OCI-LY3 (cell line): ENCODE data around the gene GCK.

Source experiments
- H2AFZ ChIP-seq: fragments of 200-600, 300-600 bp; shearing (Covaris generic); 2 replicates; pipeline ENCODE4 v1.6.0; 2014; ENCODE audit warnings: antibody characterized with exemption, low read depth, low read length
- H3K27ac ChIP-seq: fragments of 200-600, 300-600 bp; sonication (generic); 2 replicates; pipeline ENCODE4 v1.5.1; 2014; ENCODE audit warnings: mild to moderate bottlenecking, low read length, moderate library complexity, mixed read lengths
- H3K27me3 ChIP-seq: fragments of 200-600, 300-600 bp; sonication (generic); 2 replicates; pipeline ENCODE4 v1.6.1; 2014; ENCODE audit warnings: low read depth, low read length, mixed read lengths
- H3K36me3 ChIP-seq: fragments of 200-600, 300-600 bp; sonication (generic); replicated peaks from 2 replicates; pipeline ENCODE3; 2014; ENCODE audit warnings: low read depth, low read length, mixed read lengths
- H3K4me1 ChIP-seq: fragments of 300-600, 200-600 bp; sonication (generic); 2 replicates; pipeline ENCODE4 v1.6.1; 2014; ENCODE audit warnings: low read length, mixed read lengths
- H3K4me2 ChIP-seq: fragments of 200-600, 300-600 bp; sonication (generic); 2 replicates; pipeline ENCODE4 v1.6.1; 2014; ENCODE audit warnings: low read length, mixed read lengths
- H3K4me3 ChIP-seq: fragments of 300-600, 200-600 bp; sonication (generic); 2 replicates; pipeline ENCODE4 v1.5.1; 2014; ENCODE audit warnings: antibody characterized with exemption, mild to moderate bottlenecking, low read length, moderate library complexity
- H3K79me2 ChIP-seq: fragments of 300-600, 200-600 bp; shearing (Covaris generic); 2 replicates; pipeline ENCODE4 v1.6.1; 2014; ENCODE audit warnings: mild to moderate bottlenecking, low read length, mixed read lengths
- H3K9ac ChIP-seq: fragments of 300-600, 200-600 bp; shearing (Covaris generic); 2 replicates; pipeline ENCODE4 v1.6.0; 2014; ENCODE audit warnings: mild to moderate bottlenecking, low read length, moderate library complexity
- H3K9me3 ChIP-seq: fragments of 200-600, 300-600 bp; shearing (Covaris generic); 2 replicates; pipeline ENCODE4 v1.6.1; 2014; ENCODE audit warnings: low read length, mixed read lengths; ENCODE audit not compliant: insufficient read depth
- H4K20me1 ChIP-seq: fragments of 200-600, 300-600 bp; sonication (generic); 2 replicates; pipeline ENCODE4 v1.6.1; 2016; ENCODE audit warnings: low read length, mixed read lengths; ENCODE audit not compliant: insufficient read depth
- EZH2phosphoT487 ChIP-seq: fragments of 200-600 bp; shearing (Covaris generic); IDR thresholded peaks from 2 replicates; pipeline ENCODE4 v1.6.1; 2018; ENCODE audit warnings: antibody characterized with exemption, mixed run types, low read depth
- TF ChIP-seq, protein P1 (sequence below): fragments of 200-600, 300-600 bp; sonication (generic); IDR thresholded peaks from 2 replicates; pipeline ENCODE4 v1.5.1; 2014; ENCODE audit warnings: antibody characterized with exemption, low read length, low read depth

GCK gene

DNA sequence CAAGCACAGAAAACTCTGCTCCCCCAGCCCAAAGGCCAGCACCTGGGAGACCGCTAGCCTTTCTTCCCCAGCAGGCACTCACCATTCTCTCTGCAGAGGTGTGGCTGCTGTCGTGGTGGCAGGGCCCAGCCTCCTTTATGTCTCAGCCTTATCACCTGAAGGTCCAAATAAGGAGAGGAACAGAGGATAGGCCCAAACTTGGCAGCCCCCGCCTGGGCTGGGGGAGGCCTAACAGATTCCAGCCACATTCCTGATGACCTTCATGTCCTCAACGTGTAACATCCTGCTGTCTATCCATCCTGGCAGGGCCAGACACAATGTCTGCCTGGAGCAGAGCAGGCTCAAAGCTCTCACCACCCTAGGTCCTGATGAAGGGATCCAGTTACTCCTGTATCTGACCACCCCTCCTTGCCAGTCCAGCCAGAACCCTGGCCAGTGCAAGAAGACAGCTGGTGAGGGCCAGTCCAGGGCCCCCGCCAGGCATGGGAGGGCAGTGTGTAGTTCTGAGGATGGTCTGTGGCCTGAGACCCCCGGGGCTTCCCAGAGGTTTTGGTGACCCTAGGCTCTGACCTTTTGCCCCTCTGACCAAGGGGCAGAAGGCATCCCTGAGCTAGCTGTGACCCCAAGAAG lies 47.9 kb downstream of the GCK start, which contains the start of gene MYL7:
Gene MYL7, minus strand, starts transcription at position 112 of the 630 bp plus-strand sequence. Its CDS starts 27 bp downstream, at position 85.
- no peak within 1 kb of the TSS for H2AFZ ChIP-seq
- H3K27ac ChIP-seq: no peak within 1 kb of the TSS
- no peaks in the 10 kb centered on the region for H3K4me1 ChIP-seq
- H3K4me2 ChIP-seq: no peak within 1 kb of the TSS
- H3K9ac ChIP-seq: no peak within 1 kb of the TSS
- no peak for TF ChIP-seq EZH2phosphoT487
- TF ChIP-seq, protein P1, sequence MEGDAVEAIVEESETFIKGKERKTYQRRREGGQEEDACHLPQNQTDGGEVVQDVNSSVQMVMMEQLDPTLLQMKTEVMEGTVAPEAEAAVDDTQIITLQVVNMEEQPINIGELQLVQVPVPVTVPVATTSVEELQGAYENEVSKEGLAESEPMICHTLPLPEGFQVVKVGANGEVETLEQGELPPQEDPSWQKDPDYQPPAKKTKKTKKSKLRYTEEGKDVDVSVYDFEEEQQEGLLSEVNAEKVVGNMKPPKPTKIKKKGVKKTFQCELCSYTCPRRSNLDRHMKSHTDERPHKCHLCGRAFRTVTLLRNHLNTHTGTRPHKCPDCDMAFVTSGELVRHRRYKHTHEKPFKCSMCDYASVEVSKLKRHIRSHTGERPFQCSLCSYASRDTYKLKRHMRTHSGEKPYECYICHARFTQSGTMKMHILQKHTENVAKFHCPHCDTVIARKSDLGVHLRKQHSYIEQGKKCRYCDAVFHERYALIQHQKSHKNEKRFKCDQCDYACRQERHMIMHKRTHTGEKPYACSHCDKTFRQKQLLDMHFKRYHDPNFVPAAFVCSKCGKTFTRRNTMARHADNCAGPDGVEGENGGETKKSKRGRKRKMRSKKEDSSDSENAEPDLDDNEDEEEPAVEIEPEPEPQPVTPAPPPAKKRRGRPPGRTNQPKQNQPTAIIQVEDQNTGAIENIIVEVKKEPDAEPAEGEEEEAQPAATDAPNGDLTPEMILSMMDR: no peak
- no peaks in the 10 kb centered on the region for H3K9me3 ChIP-seq
- no peaks in the 10 kb centered on the region for H3K27me3 ChIP-seq
- no peak within 1 kb of the TSS for H3K4me3 ChIP-seq
- H4K20me1 ChIP-seq: no peaks in the 10 kb centered on the region
- H3K79me2 ChIP-seq: no peaks in the 10 kb centered on the region
- H3K36me3 ChIP-seq: no peaks in the 10 kb centered on the region

DNA sequence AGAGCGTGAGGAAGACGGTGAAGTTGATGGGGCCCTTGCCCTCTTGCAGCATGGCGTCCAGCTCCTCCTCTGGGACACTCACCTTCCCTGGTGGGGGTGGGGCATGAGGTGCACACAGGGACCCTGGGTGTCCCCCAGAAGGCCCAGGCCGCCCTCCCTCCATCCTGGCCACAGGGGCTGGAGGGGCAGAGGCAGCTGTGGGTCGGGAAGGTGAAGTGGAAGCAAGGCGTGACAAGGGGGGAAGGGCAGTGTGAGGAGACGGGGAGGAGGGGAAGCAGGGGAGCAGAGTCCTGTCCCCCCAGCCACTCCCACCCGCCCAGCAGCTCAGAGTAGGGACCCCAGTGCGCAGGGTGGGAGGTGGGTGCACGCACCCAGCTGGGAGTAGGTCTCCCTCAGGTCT lies 48.9 kb downstream of the GCK start:
- no peak overlapping the region for H3K4me2 ChIP-seq
- H3K4me1 ChIP-seq: no peaks in the 10 kb centered on the region
- H3K27me3 ChIP-seq: no peaks in the 10 kb centered on the region
- TF ChIP-seq, protein P1: no peak
- TF ChIP-seq EZH2phosphoT487: no peak
- H3K9me3 ChIP-seq: no peaks in the 10 kb centered on the region
- H3K9ac ChIP-seq: no peak overlapping the region
- H2AFZ ChIP-seq: no peak overlapping the region
- H3K4me3 ChIP-seq: no peak overlapping the region
- H3K27ac ChIP-seq: no peak overlapping the region
- no peaks in the 10 kb centered on the region for H3K36me3 ChIP-seq
- H3K79me2 ChIP-seq: no peaks in the 10 kb centered on the region
- H4K20me1 ChIP-seq: no peaks in the 10 kb centered on the region

DNA sequence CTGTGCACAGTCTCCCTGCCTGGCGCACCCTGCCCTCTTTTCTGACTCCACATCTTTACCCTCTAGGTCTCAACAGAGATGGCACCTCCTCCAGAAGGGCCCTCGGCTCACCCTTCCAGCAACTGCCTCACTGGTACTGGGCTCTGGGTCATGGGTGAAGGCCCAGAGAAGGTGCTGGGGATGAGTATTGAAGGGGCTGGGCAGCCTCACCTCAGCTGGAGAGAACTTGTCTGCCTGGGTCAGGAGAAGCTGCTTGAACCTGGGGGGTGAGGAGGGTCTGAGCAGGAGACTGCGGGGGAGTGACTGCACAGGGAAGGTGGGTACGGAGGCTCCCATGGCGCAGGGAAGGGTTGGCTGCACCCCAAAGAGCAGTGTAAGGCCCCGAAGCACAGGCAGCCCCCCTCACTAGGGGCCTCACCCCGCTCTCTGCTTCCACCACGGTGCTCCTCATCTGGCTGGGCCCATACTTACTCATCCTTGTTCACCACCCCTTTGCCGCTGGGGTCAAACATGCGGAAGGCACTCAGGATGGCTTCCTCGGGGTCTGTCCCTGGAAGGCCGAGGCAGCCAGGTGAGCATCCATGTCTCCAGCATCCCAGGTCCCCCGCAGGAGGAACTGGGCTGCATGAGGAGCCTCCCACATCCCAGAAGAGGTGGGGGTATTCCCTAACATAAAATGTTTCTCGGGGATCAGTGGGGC lies 49.8 kb downstream of the GCK start:
- Histone ChIP-seq H3K9me3 (no peaks in the 10 kb centered on the region), H3K36me3 (no peaks in the 10 kb centered on the region), H3K4me2 (no peak overlapping the region), H3K4me1 (no peaks in the 10 kb centered on the region), H3K79me2 (no peaks in the 10 kb centered on the region), H3K9ac (no peak overlapping the region), H3K27ac (no peak overlapping the region), H3K4me3 (no peak overlapping the region), H4K20me1 (no peaks in the 10 kb centered on the region), H2AFZ (no peak overlapping the region), H3K27me3 (no peaks in the 10 kb centered on the region)
- TF ChIP-seq, protein P1: no peak
- TF ChIP-seq EZH2phosphoT487: no peak

DNA sequence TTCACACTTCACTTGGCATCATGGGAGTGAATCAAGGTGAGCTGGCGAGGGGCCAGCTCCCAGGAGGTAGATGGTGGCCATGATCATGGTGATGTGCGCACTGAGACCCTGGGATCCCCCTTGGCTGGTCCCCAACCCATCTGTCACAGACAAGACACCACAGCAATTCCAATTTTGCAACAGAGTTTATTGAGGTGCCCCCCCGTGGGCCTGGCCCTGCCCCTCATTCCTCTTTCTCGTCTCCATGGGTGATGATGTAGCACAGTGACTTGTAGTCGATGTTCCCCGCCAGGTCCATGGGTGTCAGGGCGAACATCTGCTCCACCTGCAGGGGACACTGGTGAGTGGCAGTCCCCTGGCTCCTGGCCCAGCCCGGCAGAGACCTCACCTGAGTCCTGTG lies 50.5 kb downstream of the GCK start:
- no peaks in the 10 kb centered on the region for H3K27me3 ChIP-seq
- no peaks in the 10 kb centered on the region for H3K4me1 ChIP-seq
- no peaks in the 10 kb centered on the region for H3K79me2 ChIP-seq
- no peaks in the 10 kb centered on the region for H3K36me3 ChIP-seq
- H3K4me2 ChIP-seq: no peak overlapping the region
- no peaks in the 10 kb centered on the region for H4K20me1 ChIP-seq
- H3K27ac ChIP-seq: no peak overlapping the region
- no peak overlapping the region for H3K9ac ChIP-seq
- no peak overlapping the region for H3K4me3 ChIP-seq
- H2AFZ ChIP-seq: no peak overlapping the region
- TF ChIP-seq EZH2phosphoT487: no peak
- TF ChIP-seq, protein P1: no peak
- H3K9me3 ChIP-seq: no peaks in the 10 kb centered on the region
